LNCaP clone FGC (cell line): ENCODE results near the gene CASP1.

Experiments used
- DNase-seq: peaks from one replicate; pipeline ENCODE4 v3.0.0-alpha.2; 2011; ENCODE audit warnings: low read depth
- H3K4me3 ChIP-seq: 2 replicates; pipeline ENCODE4 v1.5.1; 2011; ENCODE audit warnings: mild to moderate bottlenecking, low read depth, low read length, control low read depth
- TF ChIP-seq, protein P1 (sequence below): IDR thresholded peaks from 2 replicates; pipeline ENCODE4 v1.5.1; 2012; ENCODE audit warnings: mild to moderate bottlenecking; ENCODE audit not compliant: control insufficient read depth, insufficient read depth; ENCODE audit errors: extremely low read depth

CASP1 gene

DNA sequence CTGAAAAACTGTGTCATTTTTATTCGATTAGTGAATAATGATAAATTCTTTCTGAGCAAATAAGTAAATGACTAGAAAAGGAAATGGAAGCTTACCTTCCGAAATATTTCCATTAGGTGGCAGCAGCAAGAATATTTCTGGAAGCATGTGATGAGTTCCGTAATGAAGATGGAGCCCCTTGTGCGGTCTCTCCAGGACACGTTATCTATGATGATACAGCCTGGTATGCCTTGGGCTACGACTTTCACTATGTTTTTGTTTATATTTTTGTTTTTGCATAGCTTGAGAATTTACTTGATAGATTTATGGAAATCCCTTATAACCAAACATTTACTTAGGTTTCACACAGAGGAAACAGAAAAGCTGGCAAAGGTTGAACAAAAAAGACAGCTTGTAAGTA, 37.7 kb downstream of the CASP1 start:
- no peak overlapping the region for H3K4me3 ChIP-seq
- TF ChIP-seq, protein P1, sequence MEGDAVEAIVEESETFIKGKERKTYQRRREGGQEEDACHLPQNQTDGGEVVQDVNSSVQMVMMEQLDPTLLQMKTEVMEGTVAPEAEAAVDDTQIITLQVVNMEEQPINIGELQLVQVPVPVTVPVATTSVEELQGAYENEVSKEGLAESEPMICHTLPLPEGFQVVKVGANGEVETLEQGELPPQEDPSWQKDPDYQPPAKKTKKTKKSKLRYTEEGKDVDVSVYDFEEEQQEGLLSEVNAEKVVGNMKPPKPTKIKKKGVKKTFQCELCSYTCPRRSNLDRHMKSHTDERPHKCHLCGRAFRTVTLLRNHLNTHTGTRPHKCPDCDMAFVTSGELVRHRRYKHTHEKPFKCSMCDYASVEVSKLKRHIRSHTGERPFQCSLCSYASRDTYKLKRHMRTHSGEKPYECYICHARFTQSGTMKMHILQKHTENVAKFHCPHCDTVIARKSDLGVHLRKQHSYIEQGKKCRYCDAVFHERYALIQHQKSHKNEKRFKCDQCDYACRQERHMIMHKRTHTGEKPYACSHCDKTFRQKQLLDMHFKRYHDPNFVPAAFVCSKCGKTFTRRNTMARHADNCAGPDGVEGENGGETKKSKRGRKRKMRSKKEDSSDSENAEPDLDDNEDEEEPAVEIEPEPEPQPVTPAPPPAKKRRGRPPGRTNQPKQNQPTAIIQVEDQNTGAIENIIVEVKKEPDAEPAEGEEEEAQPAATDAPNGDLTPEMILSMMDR: peak; percentile 36; the same call in 1 of the 2 replicates
- DNase-seq: no peak

DNA sequence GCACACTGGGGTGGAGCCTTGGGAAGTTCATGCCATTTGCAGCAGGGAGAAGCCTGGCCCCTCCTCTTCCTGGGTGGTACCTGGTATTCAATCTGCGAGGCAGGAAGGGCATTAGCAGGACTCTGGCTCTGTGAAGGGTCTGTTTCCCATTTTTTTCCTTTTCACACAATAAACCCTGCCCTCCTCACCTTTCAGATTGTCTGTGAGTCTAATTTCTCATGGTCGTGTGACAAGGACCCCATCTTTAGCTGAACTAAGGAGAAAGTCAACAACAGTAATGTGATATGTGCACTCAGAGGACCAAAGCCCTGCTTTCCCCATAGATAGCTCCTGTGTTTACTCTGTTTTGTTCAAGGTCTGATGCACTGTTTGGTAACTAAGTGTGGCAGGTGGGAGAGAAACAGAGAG, 39.9 kb downstream of the CASP1 start:
- no peak for DNase-seq
- H3K4me3 ChIP-seq: no peak overlapping the region
- TF ChIP-seq, protein P1: no peak

DNA sequence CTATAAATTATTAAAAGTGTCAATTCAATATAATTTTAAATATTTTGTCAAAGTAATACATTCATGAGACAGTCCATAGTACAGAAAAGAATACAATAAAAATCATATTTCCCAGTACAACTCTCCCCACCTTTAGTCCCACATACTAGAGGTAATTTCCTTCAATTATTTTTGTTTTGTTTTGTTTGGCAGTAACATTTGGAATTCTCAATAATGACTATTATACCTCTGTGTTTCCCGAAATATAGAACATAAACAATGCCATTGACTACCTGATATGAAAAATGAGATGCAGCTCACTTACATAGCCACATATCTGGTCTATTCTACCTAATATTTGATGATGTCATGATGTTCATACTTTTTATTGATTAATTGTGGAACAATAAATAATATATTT, 42.2 kb downstream of the CASP1 start:
- H3K4me3 ChIP-seq: no peak overlapping the region
- DNase-seq: no peak
- TF ChIP-seq, protein P1: no peak

DNA sequence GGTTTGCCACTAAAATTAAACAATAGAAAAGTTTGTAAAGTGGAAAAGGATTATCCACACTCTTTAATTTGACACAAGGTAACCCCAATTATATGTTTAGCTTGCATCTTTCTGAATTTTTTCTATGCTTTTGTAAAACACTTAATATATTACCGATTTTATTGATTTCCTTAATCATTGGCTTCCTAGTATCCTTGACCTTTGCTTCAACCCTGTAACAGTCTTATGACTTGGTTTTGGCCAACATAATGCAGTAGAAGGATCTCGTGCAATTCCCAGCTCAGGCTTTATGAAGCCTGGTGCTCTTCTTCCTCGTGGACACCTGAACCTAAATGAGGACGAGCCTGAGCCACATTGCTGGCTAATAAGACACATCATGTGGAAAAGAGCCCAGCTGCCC, 43.0 kb downstream of the CASP1 start:
- H3K4me3 ChIP-seq: no peak overlapping the region
- DNase-seq: no peak
- TF ChIP-seq, protein P1: no peak

DNA sequence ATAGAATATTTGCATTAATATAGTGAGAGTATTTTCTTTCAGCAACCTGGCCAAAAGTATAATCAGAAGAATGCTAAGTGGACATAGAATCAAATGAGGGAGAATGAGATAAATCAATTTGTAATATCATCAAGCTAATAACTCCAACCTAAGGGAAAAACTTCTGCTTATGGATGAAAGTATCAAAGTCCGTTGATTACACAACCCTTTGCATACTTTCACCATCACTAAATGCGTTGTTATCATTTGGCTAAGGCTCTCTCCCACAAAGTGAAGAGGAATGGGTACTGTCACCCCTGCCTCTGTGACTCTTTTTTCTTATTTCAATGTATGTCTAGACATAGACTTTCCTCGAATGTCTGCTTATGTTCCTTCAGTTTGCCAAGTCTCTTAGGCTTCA, 50.1 kb downstream of the CASP1 start:
- TF ChIP-seq, protein P1: no peak
- no peak overlapping the region for H3K4me3 ChIP-seq
- DNase-seq: no peak

DNA sequence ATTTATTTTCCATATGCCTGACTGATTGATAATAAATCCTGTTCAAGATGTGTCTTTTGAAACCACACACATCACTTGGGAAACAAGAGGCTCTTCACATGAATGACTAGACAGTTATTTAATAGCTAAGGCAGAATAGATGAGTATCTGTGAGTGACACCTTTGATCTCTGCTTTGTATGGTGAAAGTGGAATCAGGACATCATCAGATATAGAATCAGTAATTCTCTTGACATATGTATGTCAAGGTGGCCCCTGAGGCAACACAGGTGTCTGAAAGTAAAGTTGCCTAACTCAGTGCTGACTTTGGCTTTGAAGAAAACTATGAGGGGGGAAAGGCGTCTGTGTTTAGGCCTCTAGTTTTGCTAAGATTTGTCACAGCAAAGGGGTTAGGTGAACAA, 55.1 kb downstream of the CASP1 start:
- DNase-seq: no peak
- H3K4me3 ChIP-seq: no peak overlapping the region
- TF ChIP-seq, protein P1: no peak
